ENCODE results near the gene FAT3.
A peak's percentile ranks its signal among the peaks of the same experiment; 100 is the strongest.

Gene FAT3

GRCh38 chr11:92224407-92225124, at the start of gene FAT3:
TSS of gene FAT3 (plus strand) at chr11:92224818. CDS start at chr11:92352113, 127,295 bp downstream.
- DNase-seq: peak; percentile 52 to 67

DNA sequence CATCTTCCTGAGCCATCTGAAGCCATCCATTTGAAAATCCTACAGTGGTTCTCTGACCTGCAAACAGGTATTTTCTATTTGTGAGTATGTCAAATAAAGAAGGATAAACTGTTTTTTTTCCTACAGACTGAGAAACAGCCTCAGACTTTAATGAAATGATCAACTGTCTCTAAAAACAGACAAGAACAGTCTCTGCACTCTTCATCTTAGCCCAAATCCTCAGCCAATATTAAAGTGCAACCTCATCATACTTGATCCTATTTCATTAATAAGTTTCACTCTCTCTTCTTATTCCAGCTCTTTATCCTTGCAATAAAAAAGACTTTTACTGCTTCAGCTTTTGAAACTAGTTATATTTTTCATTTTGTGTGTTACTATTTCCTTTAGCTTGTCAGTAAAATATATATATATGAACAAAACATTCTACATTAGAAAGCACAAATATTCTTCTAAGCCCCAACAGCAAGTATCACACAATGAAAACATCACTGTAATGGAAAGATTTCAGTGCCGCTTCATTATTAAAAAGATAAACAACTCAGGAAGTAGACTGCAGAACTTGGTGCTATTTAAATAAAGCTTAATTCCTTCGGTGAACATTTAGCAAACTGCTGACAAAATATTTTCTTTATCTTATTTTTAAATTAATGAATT, 45.5 kb upstream of the FAT3 start:
- no peak for DNase-seq

DNA sequence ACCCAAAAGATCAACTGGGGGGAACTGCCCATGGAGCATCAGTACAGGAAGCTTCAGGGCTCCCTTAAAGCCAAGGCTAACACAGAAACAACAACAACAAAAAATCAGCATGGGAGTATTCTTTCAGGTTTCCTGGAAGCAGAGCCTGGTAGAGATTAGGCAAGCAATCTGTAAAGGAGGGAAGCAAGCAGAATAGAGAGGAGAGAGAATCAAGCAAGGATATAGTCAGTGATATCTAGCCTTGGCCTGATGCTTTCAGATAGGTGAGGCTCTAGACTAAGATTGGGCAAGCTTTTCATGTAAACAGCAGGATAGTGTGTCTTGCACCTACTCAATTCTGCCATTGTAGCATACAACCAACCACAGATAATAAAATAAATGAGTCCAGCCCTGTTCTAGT, 44.4 kb upstream of the FAT3 start:
- DNase-seq: no peak

DNA sequence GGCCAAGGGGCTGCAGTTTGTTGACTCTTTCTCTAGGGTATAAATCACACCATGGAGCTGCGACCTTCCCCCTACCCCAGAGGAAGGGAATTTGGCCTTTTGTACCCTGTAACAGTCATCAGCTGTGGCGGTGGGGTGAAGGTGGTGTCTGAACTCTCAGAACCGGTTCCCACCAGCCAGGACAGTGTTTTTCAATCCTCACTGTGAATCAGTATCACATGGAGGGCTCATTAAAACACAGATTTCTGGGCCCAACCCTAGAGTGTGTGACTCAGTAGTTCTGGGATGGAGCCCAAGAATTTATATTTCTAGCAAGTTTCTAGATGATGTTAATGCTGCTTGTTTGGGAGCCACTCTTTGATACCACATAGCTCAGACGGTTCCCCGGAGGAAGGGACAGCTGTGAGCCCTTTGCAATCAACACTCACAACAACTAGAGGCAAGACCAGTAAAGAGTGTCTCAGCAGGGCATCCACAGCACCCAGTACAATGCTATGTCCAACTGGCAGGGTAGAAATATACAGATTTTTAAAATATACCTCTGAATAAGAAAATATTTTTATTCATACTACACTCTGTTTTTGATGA, 43.9 kb upstream of the FAT3 start:
- no peak for DNase-seq

DNA sequence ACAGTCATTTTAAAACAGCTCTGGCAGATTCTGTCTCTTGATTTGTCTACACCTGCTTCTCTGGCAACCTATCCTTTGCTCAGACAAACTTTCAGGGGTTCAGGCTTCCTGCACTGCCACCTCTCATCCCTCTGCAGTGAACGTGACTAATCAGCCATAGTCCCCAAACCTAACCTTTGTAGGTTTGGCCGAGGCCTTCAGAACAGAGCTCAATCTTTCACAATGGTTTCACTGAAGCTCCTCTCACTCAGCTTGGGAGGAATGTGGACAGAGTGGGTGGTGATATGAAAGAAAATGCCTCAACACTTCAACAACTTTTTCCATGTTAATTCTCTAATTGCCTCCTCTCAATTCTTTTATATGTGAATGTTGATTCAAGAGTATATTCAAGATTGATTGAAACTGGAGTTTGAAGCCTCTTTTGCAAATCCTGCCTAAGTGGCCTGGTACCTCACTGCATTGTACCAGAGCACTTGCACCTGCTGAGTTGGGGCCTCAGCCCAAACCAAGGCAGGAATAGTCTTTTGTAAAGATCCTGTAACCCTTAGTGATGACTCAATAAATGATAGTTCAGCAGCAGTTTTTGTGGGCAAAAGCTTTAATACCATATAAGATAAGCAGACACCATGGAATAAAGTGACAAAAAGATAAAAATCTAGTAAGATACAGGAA, 33.9 kb upstream of the FAT3 start:
- no peak for DNase-seq

- no peak for DNase-seq
Measured at GRCh38 chr11:92192141-92192540, 32.5 kb upstream of the FAT3 start.

DNA sequence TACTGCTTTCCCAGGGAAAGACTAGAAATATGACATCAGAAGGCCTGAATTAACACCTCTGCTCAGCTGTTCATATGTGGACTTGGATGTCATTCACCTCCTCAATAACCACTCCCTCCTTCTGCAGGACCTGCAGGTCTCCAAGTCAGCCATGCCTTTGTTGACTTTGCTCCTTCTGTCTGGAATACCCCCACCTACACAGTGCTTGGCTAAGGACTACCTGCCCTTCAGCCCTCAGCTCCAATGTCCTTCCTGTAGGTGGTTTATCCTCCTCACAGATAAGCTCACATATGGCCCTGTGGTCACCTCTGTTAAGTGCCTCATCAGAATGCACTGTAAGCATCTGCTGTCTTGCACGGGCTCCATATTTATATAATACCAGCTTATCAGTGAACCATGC, 26.4 kb upstream of the FAT3 start:
- DNase-seq: no peak

GRCh38 chr11:92199991-92200390, 24.6 kb upstream of the FAT3 start:
- no peak for DNase-seq

- DNase-seq: no peak
Measured at GRCh38 chr11:92204731-92205130, 19.9 kb upstream of the FAT3 start.

- no peak for DNase-seq
Measured at GRCh38 chr11:92206441-92206840, 18.2 kb upstream of the FAT3 start.

- DNase-seq: peak; percentile 2 to 22
Measured at GRCh38 chr11:92211576-92212167, 12.9 kb upstream of the FAT3 start.

- DNase-seq: no peak
Measured at GRCh38 chr11:92212530-92212929, 12.1 kb upstream of the FAT3 start.

- no peak for DNase-seq
Measured at GRCh38 chr11:92216789-92217188, 7.8 kb upstream of the FAT3 start.

DNA sequence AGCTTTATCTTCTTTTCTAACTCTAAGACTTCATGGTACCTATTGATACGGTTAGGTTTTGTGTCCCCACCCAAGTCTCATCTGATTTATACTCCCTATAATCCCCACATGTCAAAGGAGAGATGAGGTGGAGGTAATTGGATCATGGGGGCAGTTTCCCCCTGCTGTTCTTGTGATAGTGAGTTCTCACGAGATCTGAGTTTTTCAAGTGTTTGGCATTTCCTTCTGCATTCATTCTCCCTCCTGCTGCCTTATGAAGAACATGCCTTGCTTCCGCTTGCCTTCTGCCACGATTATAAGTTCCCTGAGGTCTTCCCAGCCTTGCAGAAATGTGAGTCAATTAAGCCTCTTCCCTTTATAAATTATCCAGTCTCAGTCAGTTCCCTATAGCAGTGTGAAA, 5.1 kb upstream of the FAT3 start:
- no peak for DNase-seq

- DNase-seq: no peak
Measured at GRCh38 chr11:92222701-92223100, 1.9 kb upstream of the FAT3 start.

GRCh38 chr11:92224054-92224406, 588 bp upstream of the FAT3 start:
- DNase-seq: no peak

GRCh38 chr11:92225125-92225567, 528 bp downstream of the FAT3 start:
- DNase-seq: no peak

GRCh38 chr11:92225568-92226330, 1.1 kb downstream of the FAT3 start:
- DNase-seq: peak; percentile 5 to 19

GRCh38 chr11:92226331-92227229, 2.0 kb downstream of the FAT3 start:
- DNase-seq: no peak

- DNase-seq: no peak
Measured at GRCh38 chr11:92227230-92227814, 2.7 kb downstream of the FAT3 start.

Measured in NCI-H1930 (cell line).